HG02981 (cell line): ENCODE results near the gene SKAP1.
"Not testable (repeated sequence)": the region's sequence is repeated elsewhere in the genome, so short reads cannot be mapped to it uniquely, and the experiment has no call there.

Experiments used
- ATAC-seq: cut with Tn5 transposase; IDR thresholded peaks from one replicate; pipeline ENCODE4 v1.9.1; 2021; ENCODE audit warnings: mild to moderate bottlenecking, moderate library complexity; ENCODE audit not compliant: unreplicated experiment

SKAP1 gene

GRCh38 chr17:48413613-48414405, 16.2 kb downstream of the SKAP1 start:
- ATAC-seq, result no peak

- ATAC-seq, result no peak
Measured at GRCh38 chr17:48412841-48413240, 17.2 kb downstream of the SKAP1 start.

DNA sequence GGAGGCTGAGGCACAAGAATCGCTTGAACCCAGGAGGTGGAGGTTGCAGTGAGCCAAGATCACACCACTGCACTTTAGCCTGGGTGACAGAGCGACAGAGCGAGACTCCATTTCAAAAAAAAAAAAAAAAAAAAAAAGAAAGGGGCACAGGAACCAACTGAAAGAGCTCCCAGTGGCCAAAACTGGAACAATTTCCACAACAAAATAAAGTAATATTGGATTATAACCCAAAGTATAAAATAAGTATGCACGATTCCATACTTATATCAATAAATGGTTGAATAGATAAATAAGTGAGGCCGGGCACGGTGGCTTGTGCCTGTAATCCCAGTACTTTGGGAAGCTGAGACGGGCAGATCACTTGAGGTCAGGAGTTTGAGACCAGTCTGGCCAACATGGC, 19.2 kb downstream of the SKAP1 start:
- ATAC-seq, result not testable (repeated sequence)

DNA sequence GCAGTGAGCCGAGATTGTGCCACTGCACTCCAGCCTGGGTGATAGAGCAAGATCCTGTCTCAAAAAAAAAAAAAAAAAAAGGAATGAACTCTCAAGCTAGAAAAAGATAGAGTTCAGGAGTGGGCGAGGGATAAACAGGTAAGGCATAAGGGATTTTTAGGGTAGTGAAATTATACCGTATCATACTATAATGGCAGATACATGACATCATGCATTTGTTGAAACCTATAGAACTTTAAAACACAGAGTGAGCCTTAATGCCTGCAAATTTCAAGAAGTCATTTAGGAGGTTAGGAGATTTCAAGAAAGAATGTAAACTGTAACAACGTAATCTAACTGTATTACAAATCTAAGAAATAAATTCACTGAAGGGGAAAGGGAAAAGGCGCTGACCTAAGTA, 20.4 kb downstream of the SKAP1 start:
- no peak for ATAC-seq

DNA sequence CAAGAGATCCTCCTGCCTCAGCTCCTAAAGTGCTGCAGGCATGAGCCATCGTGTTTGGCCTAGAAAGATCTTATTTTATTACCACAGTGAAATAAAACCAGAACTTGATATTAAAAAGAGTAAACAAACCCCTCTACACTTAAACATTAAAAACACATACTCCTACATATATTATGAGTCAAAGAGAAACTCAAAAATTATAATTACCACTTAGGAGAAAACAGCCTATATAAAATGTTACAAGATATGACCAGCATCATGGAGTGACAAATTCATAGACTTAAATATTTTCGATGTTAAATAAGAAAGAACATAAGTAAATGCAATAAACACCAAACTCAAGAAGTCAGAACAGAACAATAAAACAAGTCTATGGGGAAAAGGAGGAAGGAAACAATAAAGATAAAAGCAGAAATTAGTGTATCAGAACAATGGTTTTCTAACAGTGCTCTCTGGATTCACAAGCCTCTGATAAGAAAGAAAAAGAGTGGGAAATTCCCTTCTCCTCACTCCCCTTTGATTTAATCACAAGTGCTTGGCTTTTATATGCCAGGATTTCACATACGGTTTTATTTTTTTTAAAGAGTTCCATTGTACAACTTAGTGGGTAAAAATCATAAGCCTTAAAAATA, 23.0 kb downstream of the SKAP1 start:
- ATAC-seq, result no peak

DNA sequence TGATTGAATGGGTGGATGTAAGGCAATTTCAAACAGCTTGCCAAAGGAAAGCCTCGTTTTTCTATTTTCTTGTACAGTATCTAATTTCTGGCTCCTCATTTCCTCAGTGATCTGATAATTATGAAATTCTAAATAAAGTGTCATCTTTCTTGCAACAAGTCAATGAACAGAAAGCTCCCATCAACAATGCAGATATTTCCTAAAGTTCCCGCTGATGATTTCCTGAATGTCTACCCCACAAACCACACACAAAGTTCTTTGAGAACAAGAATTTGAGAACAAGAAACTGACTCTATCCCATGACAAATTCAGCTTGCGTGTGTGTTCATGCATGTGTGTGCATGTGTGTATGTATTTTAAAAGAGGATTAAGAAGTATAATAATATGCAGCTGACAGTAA, 35.2 kb downstream of the SKAP1 start:
- ATAC-seq, result no peak

- no peak for ATAC-seq
Measured at GRCh38 chr17:48393283-48393682, 36.7 kb downstream of the SKAP1 start.

DNA sequence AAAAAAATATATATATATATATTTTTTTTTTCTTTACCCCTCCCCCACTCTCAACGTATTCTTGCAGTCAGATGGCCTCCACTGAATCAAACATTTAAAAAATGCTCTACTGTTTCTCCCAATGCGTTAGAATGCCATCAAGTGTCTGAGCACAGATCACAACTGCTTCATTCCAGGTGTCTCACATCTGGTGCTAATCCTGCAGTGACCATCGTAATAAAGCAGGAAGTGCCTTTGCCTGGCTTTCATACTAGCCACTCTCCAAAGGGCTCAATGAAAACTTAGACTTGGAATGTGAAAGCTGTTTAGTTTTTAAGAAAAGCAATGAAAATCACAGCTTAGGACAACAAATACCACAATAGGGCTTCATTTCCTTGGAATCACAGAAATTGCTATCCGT, 37.2 kb downstream of the SKAP1 start:
- no peak for ATAC-seq

DNA sequence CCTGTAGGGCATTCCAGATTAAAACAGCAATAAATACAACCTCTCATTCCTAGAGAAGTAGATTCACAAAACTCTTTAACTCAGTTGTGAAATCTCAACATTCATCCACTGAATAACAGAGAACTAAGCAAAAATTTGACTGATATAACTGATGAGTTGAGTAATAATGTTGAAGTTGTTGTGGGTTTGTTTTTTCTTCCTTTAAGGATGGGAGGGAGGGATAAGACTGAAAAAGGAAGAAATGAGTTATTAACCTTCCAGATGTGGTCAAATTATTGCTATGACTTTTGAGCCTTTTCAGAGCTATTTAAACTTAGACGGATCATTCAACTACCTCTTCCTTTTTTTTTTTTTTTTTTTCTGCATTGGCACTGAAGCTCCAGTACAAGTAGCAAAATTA, 38.6 kb downstream of the SKAP1 start:
- ATAC-seq, result no peak

- ATAC-seq, result no peak
Measured at GRCh38 chr17:48389903-48390302, 40.1 kb downstream of the SKAP1 start.

- ATAC-seq, result no peak
Measured at GRCh38 chr17:48388955-48389743, 40.9 kb downstream of the SKAP1 start.

GRCh38 chr17:48386826-48387225, 43.2 kb downstream of the SKAP1 start:
- ATAC-seq, result no peak

- no peak for ATAC-seq
Measured at GRCh38 chr17:48385319-48385718, 44.7 kb downstream of the SKAP1 start.

GRCh38 chr17:48384164-48384563, 45.9 kb downstream of the SKAP1 start:
- no peak for ATAC-seq

DNA sequence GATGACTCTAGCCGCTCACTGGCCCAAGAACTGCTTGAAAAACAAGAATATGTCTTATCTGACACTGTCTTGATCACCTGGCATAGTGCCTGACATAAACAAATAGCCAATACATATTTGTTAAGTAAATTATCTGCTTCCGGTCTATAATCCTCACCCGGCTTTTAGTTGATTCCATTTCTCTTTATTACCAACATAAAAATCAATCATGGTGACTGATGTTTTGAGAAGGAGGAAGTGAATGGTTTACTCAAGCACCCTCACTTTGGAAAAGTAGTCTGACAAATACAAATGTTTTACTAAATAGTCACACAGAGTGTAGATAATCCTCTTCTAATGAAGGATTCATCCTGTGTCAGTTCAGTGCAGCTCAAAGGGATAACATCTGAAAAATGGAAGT, 47.0 kb downstream of the SKAP1 start:
- ATAC-seq, result no peak

DNA sequence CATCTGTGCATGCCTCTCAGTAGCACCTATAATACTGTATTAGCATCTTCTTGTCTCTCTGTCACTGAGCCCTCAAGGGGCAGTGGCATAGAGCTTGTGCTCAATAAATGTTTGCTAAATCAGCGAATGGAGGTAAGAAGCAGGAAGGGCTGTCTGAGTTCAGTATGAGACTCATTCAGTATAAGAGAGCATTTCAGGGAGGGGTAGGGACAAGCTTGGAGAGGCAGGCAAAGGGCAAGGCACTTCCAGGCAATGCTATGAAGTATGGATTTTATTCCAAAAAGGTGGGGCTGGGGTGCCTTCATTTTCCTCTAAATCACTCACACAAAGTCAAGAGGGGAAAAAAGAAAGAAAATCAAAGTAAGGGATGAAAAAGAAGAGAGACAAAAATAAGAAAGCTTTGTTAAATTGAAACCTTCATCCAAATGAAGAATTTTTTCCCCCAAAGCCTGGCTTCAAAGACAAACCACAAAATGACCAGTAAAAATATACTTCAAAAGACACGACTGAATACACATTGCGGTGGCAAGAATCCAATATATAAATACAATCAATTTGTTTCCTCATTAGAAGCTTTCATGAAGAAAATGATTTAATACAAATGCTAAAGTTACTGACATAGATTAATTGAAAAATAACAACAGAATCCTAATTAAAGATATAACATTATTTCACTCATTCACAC, 51.2 kb downstream of the SKAP1 start:
- no peak for ATAC-seq

- ATAC-seq, result no peak
Measured at GRCh38 chr17:48378238-48378637, 51.8 kb downstream of the SKAP1 start.

DNA sequence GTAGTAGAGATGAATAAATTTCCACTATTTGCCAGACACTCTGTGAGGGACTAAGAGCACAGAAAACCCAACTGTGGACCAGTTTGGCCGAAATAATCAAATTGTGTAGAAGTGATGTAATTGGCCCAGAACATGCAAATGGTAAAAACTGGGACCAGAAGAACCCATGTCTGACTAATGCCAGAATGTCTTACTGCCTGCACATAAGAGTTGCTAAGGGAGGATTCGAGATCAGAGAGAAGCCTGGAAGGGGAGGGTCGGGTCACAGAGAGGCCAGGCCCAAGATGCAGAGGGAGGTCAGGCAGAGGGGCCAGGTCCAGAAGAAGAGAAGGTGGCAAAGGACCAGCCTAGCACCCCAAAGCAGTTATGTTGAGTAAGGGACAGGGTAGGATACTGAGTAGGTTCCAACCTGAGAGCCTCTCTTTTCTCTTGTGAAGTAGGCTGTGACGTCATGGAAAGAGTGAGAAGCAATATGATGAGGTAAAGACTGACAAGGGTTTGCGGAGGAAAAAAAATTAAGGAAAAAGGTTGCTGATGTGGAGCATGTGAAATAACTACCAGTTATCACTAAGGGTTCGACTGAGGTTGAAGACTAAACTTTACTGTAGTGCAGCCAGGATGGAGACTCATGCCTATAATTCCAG, 53.2 kb downstream of the SKAP1 start:
- no peak for ATAC-seq

GRCh38 chr17:48375356-48375755, 54.7 kb downstream of the SKAP1 start:
- ATAC-seq, result no peak

DNA sequence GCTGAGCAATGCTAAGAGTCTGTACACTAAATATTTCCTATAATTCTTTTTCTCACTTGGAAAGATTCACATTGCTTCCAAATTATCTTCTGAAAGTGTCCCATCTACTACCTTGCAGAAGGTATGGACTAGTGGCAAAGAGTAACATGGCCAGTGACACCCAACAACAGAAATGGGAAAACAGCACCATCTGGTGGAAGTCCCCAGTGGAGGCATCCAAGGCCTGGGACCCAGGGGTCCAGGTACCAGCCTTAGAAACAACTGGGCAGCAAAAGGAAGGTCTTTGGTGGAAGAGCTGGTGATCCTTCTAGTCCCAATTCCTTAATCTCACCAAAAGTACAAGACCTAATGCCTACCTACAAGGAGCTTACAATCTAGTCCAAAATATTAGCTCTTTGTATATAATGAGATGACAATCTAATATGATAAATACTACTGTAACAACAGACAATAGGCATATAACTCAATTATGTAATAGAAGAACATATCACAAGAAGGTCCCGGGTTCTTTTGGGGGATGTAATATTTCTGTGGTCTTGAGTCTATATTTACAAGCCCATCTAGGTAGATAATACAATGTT, 55.3 kb downstream of the SKAP1 start:
- no peak for ATAC-seq
